Parathyroid adenoma (tissue), 2 donors: Measurements from ENCODE around the gene TRAF1.

Source experiments
- H2AFZ ChIP-seq: fragments of 300-600 bp; sonication (generic); one replicate; pipeline ENCODE4 v1.7.0; 2017; ENCODE audit warnings: antibody characterized with exemption, mild to moderate bottlenecking
- H3K27ac ChIP-seq: fragments of 300-600 bp; sonication (generic); one replicate; pipeline ENCODE4 v1.7.0; 2017
- H3K27me3 ChIP-seq: fragments of 300-600 bp; sonication (generic); one replicate; pipeline ENCODE4 v1.7.0; 2017; ENCODE audit warnings: low read length; ENCODE audit not compliant: control insufficient read depth, insufficient read depth
- H3K36me3 ChIP-seq: fragments of 300-600 bp; sonication (generic); one replicate; pipeline ENCODE4 v1.7.0; 2017; ENCODE audit warnings: low read length; ENCODE audit not compliant: control insufficient read depth, insufficient read depth
- H3K4me1 ChIP-seq: fragments of 300-600 bp; sonication (generic); one replicate; pipeline ENCODE4 v1.7.0; 2017; ENCODE audit warnings: control low read depth
- H3K4me2 ChIP-seq: fragments of 300-600 bp; sonication (generic); one replicate; pipeline ENCODE4 v1.7.0; 2017; ENCODE audit warnings: low read length
- H3K4me3 ChIP-seq: fragments of 300-600 bp; sonication (generic); one replicate; pipeline ENCODE4 v1.7.0; 2017; ENCODE audit warnings: low read depth, low read length
- H3K79me2 ChIP-seq: fragments of 300-600 bp; sonication (generic); one replicate; pipeline ENCODE4 v1.7.0; 2017; ENCODE audit warnings: control low read depth
- H3K9ac ChIP-seq: fragments of 300-600 bp; sonication (generic); one replicate; pipeline ENCODE4 v1.7.0; 2017; ENCODE audit warnings: mild to moderate bottlenecking
- H3K9me3 ChIP-seq: fragments of 300-600 bp; sonication (generic); one replicate; pipeline ENCODE4 v1.7.0; 2017; ENCODE audit warnings: low read length; ENCODE audit not compliant: control insufficient read depth
- TF ChIP-seq, protein P1 (sequence below): fragments of 300-600 bp; sonication (generic); IDR thresholded peaks from one replicate; pipeline ENCODE4 v1.7.0; 2017; ENCODE audit warnings: antibody characterized with exemption, mild to moderate bottlenecking
- donor health status: primary hyperparathyroidism.

The TRAF1 gene

DNA sequence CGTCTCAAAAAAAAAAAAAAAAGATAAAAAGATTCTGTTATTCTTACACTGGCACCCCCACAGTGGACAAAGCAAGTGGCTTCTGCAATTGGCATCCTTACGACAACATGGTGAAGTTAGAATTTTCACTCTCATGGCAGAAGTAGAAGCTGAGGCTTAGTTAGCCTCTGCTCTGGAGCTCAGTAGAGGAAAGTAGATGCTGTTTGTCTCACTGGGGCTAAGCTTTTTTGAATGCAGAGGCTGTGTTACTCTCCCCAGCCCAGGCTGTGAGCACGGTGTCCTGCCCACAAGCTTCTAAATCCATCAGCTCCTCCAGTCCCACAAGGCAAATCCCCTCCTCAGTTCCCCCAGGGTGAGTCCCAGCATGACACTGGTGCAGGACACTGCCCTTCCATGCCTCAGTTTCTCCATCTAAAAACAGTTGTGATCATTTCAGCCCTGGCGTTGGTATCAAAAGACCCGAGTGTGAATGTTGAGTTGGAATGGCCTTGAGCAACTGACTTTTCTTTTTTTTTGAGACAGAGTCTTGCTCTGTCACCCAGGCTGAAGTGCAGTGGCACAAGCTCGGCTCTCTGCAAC lies 27.0 kb downstream of the TRAF1 start:
- Histone ChIP-seq H3K4me3 (no peak overlapping the region), H3K4me2 (no peak overlapping the region), H2AFZ (no peak overlapping the region), H3K9me3 (no peaks in the 10 kb centered on the region), H3K79me2 (no peaks in the 10 kb centered on the region), H3K36me3 (no peaks in the 10 kb centered on the region), H3K27ac (no peak overlapping the region), H3K9ac (no peak overlapping the region), H3K27me3 (no peaks in the 10 kb centered on the region), H3K4me1 (no peaks in the 10 kb centered on the region)
- TF ChIP-seq, protein P1, sequence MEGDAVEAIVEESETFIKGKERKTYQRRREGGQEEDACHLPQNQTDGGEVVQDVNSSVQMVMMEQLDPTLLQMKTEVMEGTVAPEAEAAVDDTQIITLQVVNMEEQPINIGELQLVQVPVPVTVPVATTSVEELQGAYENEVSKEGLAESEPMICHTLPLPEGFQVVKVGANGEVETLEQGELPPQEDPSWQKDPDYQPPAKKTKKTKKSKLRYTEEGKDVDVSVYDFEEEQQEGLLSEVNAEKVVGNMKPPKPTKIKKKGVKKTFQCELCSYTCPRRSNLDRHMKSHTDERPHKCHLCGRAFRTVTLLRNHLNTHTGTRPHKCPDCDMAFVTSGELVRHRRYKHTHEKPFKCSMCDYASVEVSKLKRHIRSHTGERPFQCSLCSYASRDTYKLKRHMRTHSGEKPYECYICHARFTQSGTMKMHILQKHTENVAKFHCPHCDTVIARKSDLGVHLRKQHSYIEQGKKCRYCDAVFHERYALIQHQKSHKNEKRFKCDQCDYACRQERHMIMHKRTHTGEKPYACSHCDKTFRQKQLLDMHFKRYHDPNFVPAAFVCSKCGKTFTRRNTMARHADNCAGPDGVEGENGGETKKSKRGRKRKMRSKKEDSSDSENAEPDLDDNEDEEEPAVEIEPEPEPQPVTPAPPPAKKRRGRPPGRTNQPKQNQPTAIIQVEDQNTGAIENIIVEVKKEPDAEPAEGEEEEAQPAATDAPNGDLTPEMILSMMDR, result no peak

DNA sequence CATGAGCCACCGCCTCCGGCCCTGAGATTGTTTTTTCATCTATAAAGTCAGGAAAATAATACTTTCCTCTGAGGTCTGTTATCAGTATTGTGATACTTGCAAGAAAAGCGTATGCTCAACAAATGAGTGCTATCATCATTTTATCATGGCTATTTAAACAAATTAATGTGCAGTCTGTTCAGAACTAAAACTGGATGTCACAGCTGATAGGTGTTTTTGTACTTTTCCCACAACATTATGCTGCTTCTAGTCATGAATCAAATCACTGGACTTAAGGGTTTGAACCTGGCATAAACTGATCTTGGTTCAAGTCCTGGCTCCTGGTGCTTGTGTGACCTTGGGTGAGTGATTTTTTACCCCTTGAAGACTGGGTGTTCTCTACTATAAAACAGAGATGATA lies 28.2 kb downstream of the TRAF1 start:
- Histone ChIP-seq H3K27ac (no peak overlapping the region), H3K4me1 (no peaks in the 10 kb centered on the region), H2AFZ (no peak overlapping the region), H3K9me3 (no peaks in the 10 kb centered on the region), H3K4me3 (no peak overlapping the region), H3K9ac (no peak overlapping the region), H3K27me3 (no peaks in the 10 kb centered on the region), H3K4me2 (no peak overlapping the region), H3K79me2 (no peaks in the 10 kb centered on the region), H3K36me3 (no peaks in the 10 kb centered on the region)
- TF ChIP-seq, protein P1, result no peak

DNA sequence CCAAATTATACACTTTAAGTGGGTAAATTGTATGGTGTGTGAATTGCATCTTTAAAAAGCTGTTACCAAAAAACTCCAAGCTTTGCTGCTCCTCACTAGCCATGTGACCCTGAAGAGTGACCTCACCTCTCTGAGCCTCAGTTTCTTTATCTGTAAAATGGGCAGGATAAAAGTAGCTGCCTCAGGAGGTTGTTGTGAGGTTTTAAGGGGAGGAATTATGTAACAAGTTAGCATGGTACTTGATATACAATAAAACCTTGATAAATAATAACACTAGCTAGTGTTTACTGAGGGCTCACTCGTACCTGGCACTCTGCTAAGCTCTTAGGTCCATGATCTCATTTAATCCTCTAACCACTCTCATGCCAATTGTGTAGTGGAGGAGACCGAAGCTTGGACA lies 30.6 kb downstream of the TRAF1 start:
- Histone ChIP-seq H3K79me2 (no peaks in the 10 kb centered on the region), H3K27ac (no peak overlapping the region), H3K4me2 (no peak overlapping the region), H3K4me1 (no peaks in the 10 kb centered on the region), H3K4me3 (no peak overlapping the region), H3K9ac (no peak overlapping the region), H3K36me3 (no peaks in the 10 kb centered on the region), H3K27me3 (no peaks in the 10 kb centered on the region), H3K9me3 (no peaks in the 10 kb centered on the region), H2AFZ (no peak overlapping the region)
- TF ChIP-seq, protein P1, result no peak

DNA sequence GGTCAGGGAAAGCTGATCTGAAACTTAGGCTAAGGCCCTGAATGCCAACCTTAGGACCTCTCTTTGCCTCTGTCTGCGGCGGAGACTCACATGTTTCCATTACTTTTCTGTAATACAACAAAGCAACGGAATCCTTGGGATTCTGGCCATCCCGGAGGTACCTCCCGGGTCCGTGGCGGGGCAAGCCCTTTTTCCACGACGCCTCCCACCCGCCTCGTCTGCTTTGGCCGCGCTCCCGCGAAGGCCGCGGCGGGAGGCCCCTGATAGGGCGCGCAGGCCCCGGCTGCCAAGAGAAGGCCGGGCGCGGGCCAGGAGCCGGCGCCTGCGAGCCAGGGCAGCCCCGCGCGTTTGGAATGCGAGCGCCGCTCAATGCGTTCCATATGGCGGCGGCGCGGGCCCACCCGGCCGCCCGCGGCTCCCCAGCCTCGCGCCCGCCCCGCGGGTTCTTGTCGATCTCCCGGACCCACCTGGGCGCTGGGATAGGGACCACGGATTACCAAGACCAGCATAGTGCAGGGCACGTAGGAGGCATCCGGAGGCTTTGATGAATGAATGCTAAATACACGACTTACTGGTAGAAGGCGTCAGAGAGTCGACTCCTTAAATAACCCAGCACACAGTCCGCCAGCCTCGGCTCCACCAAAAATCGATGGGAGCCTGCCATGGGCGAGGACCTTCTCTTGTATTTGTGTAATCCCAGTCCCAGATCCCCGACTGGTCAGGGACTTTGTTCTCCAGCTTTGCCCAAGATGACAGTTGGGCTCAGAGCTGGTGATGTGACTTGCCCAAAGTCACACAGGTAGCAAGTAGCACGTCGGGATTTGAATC lies 32.1 kb downstream of the TRAF1 start:
- no peak overlapping the region for H3K27ac ChIP-seq
- H3K9ac ChIP-seq, result no peak overlapping the region

More for the DNA sequence above, 32.1 kb downstream of the TRAF1 start:
- Histone ChIP-seq H2AFZ (no peak overlapping the region), H3K36me3 (no peaks in the 10 kb centered on the region), H3K4me3 (no peak overlapping the region), H3K4me2 (no peak overlapping the region), H3K4me1 (no peaks in the 10 kb centered on the region), H3K79me2 (no peaks in the 10 kb centered on the region), H3K27me3 (no peaks in the 10 kb centered on the region), H3K9me3 (no peaks in the 10 kb centered on the region)
- TF ChIP-seq, protein P1, result no peak
